ENCODE data around the gene PLXDC2.

The PLXDC2 gene

DNA sequence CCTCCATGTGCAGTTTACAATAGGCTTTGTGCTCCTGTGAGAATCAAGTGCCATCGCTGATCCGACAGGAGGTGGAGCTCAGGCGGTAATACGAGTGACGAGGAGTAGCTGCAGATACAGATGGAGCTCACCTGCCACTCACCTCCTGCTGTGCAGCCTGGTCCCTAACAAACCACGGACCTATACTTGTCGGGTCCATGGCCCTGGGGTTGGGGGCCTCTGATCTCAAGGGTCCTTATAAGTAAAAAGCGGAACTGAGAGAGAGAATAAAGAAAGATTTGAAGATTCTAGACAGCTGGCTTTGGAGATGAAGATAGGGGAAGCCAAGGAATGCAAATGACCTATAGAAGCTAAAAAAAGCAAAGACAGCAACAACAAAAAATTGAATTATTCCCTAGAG lies 130.6 kb downstream of the PLXDC2 start:
- Histone ChIP-seq H3K27ac (ENCODE audit: extremely low read depth, low read depth, low read length) (no peak overlapping the region), H3K36me3 (ENCODE audit: control insufficient read depth in 2 of 2, insufficient read depth in 1 of 2, low read length in 2 of 2) (no peaks in the 10 kb centered on the region), H3K9me3 (ENCODE audit: control insufficient read depth, insufficient read depth, low read depth, low read length) (no peaks in the 10 kb centered on the region), H3K4me1 (ENCODE audit: control insufficient read depth, insufficient read depth, low read length) (no peaks in the 10 kb centered on the region), H3K4me3 (ENCODE audit: low read depth, low read length) (no peak overlapping the region)
- ChIA-PET CTCF (no interaction called here), POLR2A (no interaction called here)
- TF ChIP-seq GFI1B (tag by site-specific recombination; IDR thresholded peaks at IDR 0.05) = no peak
- TF ChIP-seq ZNF324 (tag by site-specific recombination; IDR thresholded peaks at IDR 0.05) = no peak
- no peak for TF ChIP-seq ZNF335 (tag by site-specific recombination; conservative IDR thresholded peaks at IDR 0.05)

- POLR2A ChIA-PET = no interaction called here
- Histone ChIP-seq H3K36me3 (ENCODE audit: control insufficient read depth in 2 of 2, insufficient read depth in 1 of 2, low read length in 2 of 2) (no peaks in the 10 kb centered on the region), H3K27ac (ENCODE audit: extremely low read depth, low read depth, low read length) (no peak overlapping the region), H3K4me1 (ENCODE audit: control insufficient read depth, insufficient read depth, low read length) (no peaks in the 10 kb centered on the region), H3K4me3 (ENCODE audit: low read depth, low read length) (no peak overlapping the region), H3K9me3 (ENCODE audit: control insufficient read depth, insufficient read depth, low read depth, low read length) (no peaks in the 10 kb centered on the region)
- no peak for TF ChIP-seq ZNF514 (tag by site-specific recombination; IDR thresholded peaks at IDR 0.05)
- no peak for TF ChIP-seq ZNF544 (tag by site-specific recombination; IDR thresholded peaks at IDR 0.05)
- TF ChIP-seq PRDM2 (tag by site-specific recombination; IDR thresholded peaks at IDR 0.05; ENCODE audit: borderline replicate concordance) = no peak
- TF ChIP-seq ZNF449 (tag by site-specific recombination; IDR thresholded peaks at IDR 0.05) = no peak
- TF ChIP-seq TRIM28 (IDR thresholded peaks at IDR 0.05; ENCODE audit: borderline replicate concordance, low read length) = no peak
- TF ChIP-seq ZNF654 (tag by site-specific recombination; IDR thresholded peaks at IDR 0.05; ENCODE audit: low read depth) = no peak
- no peak for TF ChIP-seq ZNF600 (tag by site-specific recombination; IDR thresholded peaks at IDR 0.05)
- no peak for TF ChIP-seq OSR2 (tag by site-specific recombination; IDR thresholded peaks at IDR 0.05)
- no peak for TF ChIP-seq ZNF423 (tag by site-specific recombination; IDR thresholded peaks at IDR 0.05)
- CTCF ChIA-PET = no interaction called here
Measured at GRCh38 chr10:19947215-19947614, 131.0 kb downstream of the PLXDC2 start.

DNA sequence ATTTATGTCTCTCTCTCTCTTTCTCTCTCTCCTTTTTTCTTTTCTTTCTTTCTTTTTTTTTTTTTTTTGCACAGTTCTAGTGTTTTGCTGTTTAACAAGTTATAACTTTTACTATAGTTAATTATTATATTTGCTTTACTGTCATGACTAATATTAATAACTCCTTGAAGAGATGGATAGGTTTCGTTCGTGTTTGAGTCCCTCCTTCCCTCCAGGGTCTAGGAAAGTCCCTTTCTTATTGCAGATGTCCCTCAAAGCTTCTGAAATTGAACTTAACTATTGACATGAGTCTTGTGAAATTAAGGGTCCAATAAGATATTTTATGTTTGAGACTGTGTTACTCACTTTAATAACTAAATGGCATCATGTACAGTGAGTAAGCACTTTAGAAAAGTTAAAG lies 131.4 kb downstream of the PLXDC2 start:
- CTCF ChIA-PET = no interaction called here

More for the DNA sequence above, 131.4 kb downstream of the PLXDC2 start:
- Histone ChIP-seq H3K4me3 (ENCODE audit: low read depth, low read length) (no peak overlapping the region), H3K4me1 (ENCODE audit: control insufficient read depth, insufficient read depth, low read length) (no peaks in the 10 kb centered on the region), H3K27ac (ENCODE audit: extremely low read depth, low read depth, low read length) (no peak overlapping the region), H3K36me3 (ENCODE audit: control insufficient read depth in 2 of 2, insufficient read depth in 1 of 2, low read length in 2 of 2) (no peaks in the 10 kb centered on the region), H3K9me3 (ENCODE audit: control insufficient read depth, insufficient read depth, low read depth, low read length) (no peaks in the 10 kb centered on the region)
- TF ChIP-seq KLF16 (tag by site-specific recombination; IDR thresholded peaks at IDR 0.05) (no peak), MZF1 (tag by site-specific recombination; IDR thresholded peaks at IDR 0.05; ENCODE audit: borderline replicate concordance) (no peak), ZNF48 (tag by site-specific recombination; IDR thresholded peaks at IDR 0.05) (no peak), ZIC2 (tag by site-specific recombination; IDR thresholded peaks at IDR 0.05) (no peak)
- POLR2A ChIA-PET = no interaction called here
